Measurements from ENCODE around the gene UAP1L1.

- TF ChIP-seq CTCF (IDR thresholded peaks at IDR 0.05; ENCODE audit: low read length), result no peak
- no peak for TF ChIP-seq EZH2 (IDR thresholded peaks at IDR 0.05; ENCODE audit: borderline replicate concordance, low read length)
Observed at GRCh38 chr9:137041124-137041523, 36.2 kb upstream of the UAP1L1 start.
